HepG2 (cell line): Measurements from ENCODE around the gene MYO15A. TPM values are rescaled to one million over a fixed set of nuclear protein-coding genes. Genes with fewer than 3 reads are reported as not detected.

Experiments
- ATAC-seq: fragments of 200-7000 bp; cut with Tn5 transposase; 3 replicates; pipeline ENCODE4 v1.9.1; 2020; ENCODE audit warnings: mild to moderate bottlenecking, moderate library complexity
- BruUV-seq: library from RNA; stranded (reverse); fragments of 400-500 nt; replicated peaks from 2 replicates; lab custom pipeline; 2021; lab: Mats Ljungman, UMichigan
- CTCF ChIA-PET: fragments of 300-600 bp; formaldehyde crosslinking; extraction: SDS; loops from one replicate; lab custom pipeline; 2021; ENCODE audit warnings: low total read pairs, inconsistent platforms, low intra/inter-chr PET ratio; lab: Yijun Ruan, JAX
- POLR2A ChIA-PET: fragments of 350-600 bp; sonication (Branson Sonifier 250); formaldehyde crosslinking; loops from one replicate; lab custom pipeline; 2020; ENCODE audit warnings: antibody characterized with exemption, inconsistent platforms; lab: Yijun Ruan, JAX
- DNase-seq: peaks from one replicate; pipeline ENCODE4 v3.0.0-alpha.2; 2015; ENCODE audit warnings: low spot score
- FAIRE-seq: peaks from 3 replicates; lab custom pipeline; 2011; peaks lifted over from hg19 to GRCh38; lab: Jason Lieb, UNC
- H2AFZ ChIP-seq: one replicate; pipeline ENCODE4 v1.6.1; 2011; ENCODE audit warnings: low read length, inconsistent platforms
- H3K27ac ChIP-seq: fragments of 300-600 bp; 3 replicates; pipeline ENCODE4 v1.8.0; 2011; ENCODE audit warnings: mixed run types, mild to moderate bottlenecking, mixed read lengths, low read length, inconsistent platforms; ENCODE audit not compliant: insufficient read depth; ENCODE audit errors: extremely low read length
- H3K27me3 ChIP-seq, 2 experiments: fragments of 200-600 bp in 1 of 2; 2 replicates in 1 of 2; 3 replicates in 1 of 2; pipeline versions ENCODE4 v1.6.0 to v1.8.0; 2011; ENCODE audit warnings: low read length in 2 of 2, mild to moderate bottlenecking in 2 of 2, moderate library complexity in 2 of 2, inconsistent platforms in 1 of 2; ENCODE audit not compliant: insufficient read depth in 2 of 2, control insufficient read depth in 1 of 2
- H3K36me3 ChIP-seq, 2 experiments: fragments of 200-600 bp in 1 of 2; replicated peaks in 1 of 2; 2 replicates in 1 of 2; 3 replicates in 1 of 2; pipeline versions ENCODE4 v1.5.1 to v1.8.0; 2011; ENCODE audit warnings: low read length in 2 of 2, inconsistent platforms in 1 of 2; ENCODE audit not compliant: insufficient read depth in 2 of 2, control insufficient read depth in 1 of 2
- H3K4me1 ChIP-seq: 2 replicates; pipeline ENCODE4 v1.5.1; 2012; ENCODE audit warnings: low read length, inconsistent platforms; ENCODE audit not compliant: insufficient read depth
- H3K4me2 ChIP-seq: 2 replicates; pipeline ENCODE4 v1.6.0; 2011; ENCODE audit warnings: low read depth, low read length, inconsistent platforms
- H3K4me3 ChIP-seq, 3 experiments: fragments of 200-600 bp in 1 of 3; sonication (generic), shearing (Covaris generic) in 1 of 3; replicated peaks in 1 of 3; 2 replicates each; pipeline ENCODE4 v1.5.1; 2011 to 2016; ENCODE audit warnings: low read length in 3 of 3, inconsistent platforms in 2 of 3, low read depth in 2 of 3, mild to moderate bottlenecking in 2 of 3, control low read depth in 1 of 3, mixed read lengths in 1 of 3; ENCODE audit not compliant: insufficient read depth in 1 of 3
- H3K79me2 ChIP-seq: one replicate; pipeline ENCODE4 v1.6.1; 2011; ENCODE audit warnings: low read length, inconsistent platforms; ENCODE audit not compliant: insufficient read depth
- H3K9ac ChIP-seq: 2 replicates; pipeline ENCODE4 v1.6.0; 2011; ENCODE audit warnings: mild to moderate bottlenecking, low read depth, low read length, inconsistent platforms; ENCODE audit not compliant: insufficient read depth
- H3K9me3 ChIP-seq: 2 replicates; pipeline ENCODE4 v1.5.1; 2012; ENCODE audit warnings: mild to moderate bottlenecking, low read length
- H4K20me1 ChIP-seq: 2 replicates; pipeline ENCODE4 v1.6.0; 2011; ENCODE audit warnings: inconsistent platforms, mild to moderate bottlenecking, low read length, moderate library complexity; ENCODE audit not compliant: insufficient read depth
- HOXD1 ChIP-seq: sonication (generic); formaldehyde crosslinking; IDR thresholded peaks from 2 replicates; pipeline ENCODE4 v1.5.0; 2020; ENCODE audit warnings: missing genetic modification reagents
- JUNB ChIP-seq: sonication (generic); formaldehyde crosslinking; IDR thresholded peaks from 2 replicates; pipeline ENCODE4 v1.8.0; 2022; ENCODE audit warnings: missing genetic modification reagents, mild to moderate bottlenecking, borderline replicate concordance
- MED13 ChIP-seq: sonication (generic); formaldehyde crosslinking; IDR thresholded peaks from 2 replicates; pipeline ENCODE4 v1.5.0; 2020; ENCODE audit warnings: missing genetic modification reagents
- ZNF629 ChIP-seq: sonication (generic); formaldehyde crosslinking; conservative IDR thresholded peaks from 2 replicates; pipeline ENCODE4 v1.5.0; 2020; ENCODE audit warnings: missing genetic modification reagents
- ZNF75D ChIP-seq: sonication (generic); formaldehyde crosslinking; IDR thresholded peaks from 2 replicates; pipeline ENCODE4 v1.8.1; 2023; ENCODE audit warnings: missing genetic modification reagents, mild to moderate bottlenecking, borderline replicate concordance
- WGBS: methylation state at CpG from one replicate; pipeline ENCODE4 v1.1.6; 2017; ENCODE audit warnings: low lambda C conversion rate; 5-methylcytosine and 5-hydroxymethylcytosine counted together
- in situ Hi-C: cut with HindIII; loops from 2 replicates; pipeline ENCODE4 v1.10.0; 2017; ENCODE audit warnings: low pct_unique_long_range_greater_than_20kb; ENCODE audit not compliant: extremely low pct_ligation_motif_present
- intact Hi-C: fragments of 100-400 bp; cut with micrococcal nuclease; formaldehyde crosslinking; loops from one replicate; pipeline ENCODE4 v1.10.0; 2022; ENCODE audit not compliant: unreplicated experiment
- polyA plus RNA-seq, 8 experiments: library from polyadenylated mRNA; depleted of rRNA in 3 of 8; stranded (reverse) in 7 of 8; unstranded in 1 of 8; fragments of >200 nt; fragmentation: Illumina TruSeq in 4 of 8; extraction: Trizol in 4 of 8; gene quantifications; 2 replicates each; pipeline versions ENCODE4 v1.2.1 to v1.2.3, GENCODE V29; 2011 to 2016; ENCODE audit warnings: low read depth in 4 of 8, missing spikeins in 1 of 8, mixed read lengths in 1 of 8; ENCODE audit not compliant: insufficient read depth in 1 of 8
- total RNA-seq, 5 experiments: library from RNA; depleted of rRNA; stranded (reverse); fragments of >200 nt; fragmentation: Illumina TruSeq; extraction: Trizol; gene quantifications; 2 replicates each; pipeline ENCODE4 v1.2.3, GENCODE V29; 2016; ENCODE audit warnings: low read depth in 1 of 5

The MYO15A gene
- total and polyA plus RNA-seq, 2 of the 13 experiments (the other 11 are each of a cell fraction or from before 2014, with no cell fraction given): 0.07 to 0.20 TPM

DNA sequence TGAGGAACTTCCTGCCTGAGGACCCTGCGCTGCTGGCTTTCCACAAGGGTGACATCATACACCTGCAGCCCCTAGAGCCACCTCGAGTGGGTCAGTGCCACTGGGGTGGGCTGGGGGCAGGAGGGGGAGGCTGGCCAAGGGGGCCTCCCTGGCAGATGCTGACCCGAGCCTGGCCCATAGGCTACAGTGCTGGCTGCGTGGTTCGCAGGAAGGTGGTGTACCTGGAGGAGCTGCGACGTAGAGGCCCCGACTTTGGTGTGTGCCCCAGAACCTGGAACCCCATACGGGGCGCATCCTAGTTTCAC, 48.4 kb downstream of the MYO15A start:
- no peaks in the 10 kb centered on the region for H3K9me3 ChIP-seq
- H4K20me1 ChIP-seq: no peaks in the 10 kb centered on the region
- no peak overlapping the region for H3K4me3 ChIP-seq
- no peak overlapping the region for H3K27ac ChIP-seq
- DNase-seq (no peak), FAIRE-seq (no peak), ATAC-seq (no peak)
- TF ChIP-seq HOXD1: no peak
- no peak for TF ChIP-seq JUNB
- no peak for TF ChIP-seq ZNF75D (CRISPR knock-in tag)
- H3K4me2 ChIP-seq: no peak overlapping the region
- whole genome bisulfite sequencing: 73% methylated on average over 5 of the region's 10 CpGs
- H3K27me3 ChIP-seq: peaks cover 3 to 13% of the 10 kb centered on the region in 2 experiments; a peak in 3 of 5 replicates
- BruUV-seq: no TSS peak
- peaks cover 27% of the 10 kb centered on the region for H3K4me1 ChIP-seq
- no peak overlapping the region for H3K9ac ChIP-seq
- intact Hi-C loops (no loop called here), in situ Hi-C loops (no loop called here)
- CTCF ChIA-PET: no interaction called here
- H3K36me3 ChIP-seq: no peaks in the 10 kb centered on the region
- POLR2A ChIA-PET: no interaction called here
- H3K79me2 ChIP-seq: no peaks in the 10 kb centered on the region
- H2AFZ ChIP-seq: no peak overlapping the region

DNA sequence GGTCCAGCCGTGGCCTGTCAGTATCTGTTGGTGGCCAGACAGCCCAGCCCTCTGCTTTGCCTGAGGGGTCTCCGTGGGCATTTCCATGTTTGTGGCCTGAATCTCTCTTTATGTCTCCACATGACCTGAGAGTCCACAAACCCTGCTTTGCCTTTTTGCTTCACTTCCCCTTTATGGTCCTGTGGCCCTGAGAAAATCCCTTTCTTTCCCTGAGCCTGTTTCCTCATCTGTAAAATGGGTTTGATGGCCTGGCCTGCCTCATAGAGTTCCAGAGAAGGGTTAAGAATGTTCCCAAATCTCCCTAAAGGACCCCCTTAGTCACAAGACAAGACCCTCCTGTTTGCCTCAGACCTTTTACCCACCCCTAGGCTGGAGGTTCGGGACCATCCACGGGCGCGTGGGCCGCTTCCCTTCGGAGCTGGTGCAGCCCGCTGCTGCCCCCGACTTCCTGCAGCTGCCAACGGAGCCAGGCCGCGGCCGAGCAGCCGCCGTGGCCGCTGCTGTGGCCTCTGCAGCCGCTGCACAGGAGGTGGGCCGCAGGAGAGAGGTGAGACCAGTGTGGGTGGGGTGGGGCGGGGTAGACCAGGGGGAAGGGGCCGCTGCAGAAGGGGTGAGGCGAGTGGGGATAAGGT, 48.9 kb downstream of the MYO15A start:
- WGBS: 78% methylated on average over 19 of the region's 22 CpGs
- ChIA-PET POLR2A (no interaction called here), CTCF (no interaction called here)
- H3K36me3 ChIP-seq: no peaks in the 10 kb centered on the region
- no peaks in the 10 kb centered on the region for H3K9me3 ChIP-seq
- no peak overlapping the region for H3K4me2 ChIP-seq
- no peaks in the 10 kb centered on the region for H3K79me2 ChIP-seq
- H2AFZ ChIP-seq: no peak overlapping the region
- BruUV-seq: no TSS peak
- DNase-seq: no peak
- peak; percentile 44; the same call in 1 of the 2 replicates for TF ChIP-seq ZNF629
- no peak for TF ChIP-seq MED13 (CRISPR knock-in tag)
- peaks cover 1 to 9% of the 10 kb centered on the region in 2 experiments; a peak in 3 of 5 replicates for H3K27me3 ChIP-seq
- intact Hi-C loops (no loop called here), in situ Hi-C loops (no loop called here)
- no peak overlapping the region for H3K4me3 ChIP-seq
- ATAC-seq: no peak
- no peak for FAIRE-seq
- H3K9ac ChIP-seq: no peak overlapping the region
- no peak overlapping the region for H3K27ac ChIP-seq
- peaks cover 27% of the 10 kb centered on the region for H3K4me1 ChIP-seq
- H4K20me1 ChIP-seq: no peaks in the 10 kb centered on the region
